HG02610 (cell line): ENCODE measurements around the gene CCDC9.
"Not testable (repeated sequence)": the region's sequence is repeated elsewhere in the genome, so short reads cannot be mapped to it uniquely, and the experiment has no call there.

ENCODE experiments used
- ATAC-seq: cut with Tn5 transposase; IDR thresholded peaks from one replicate; pipeline ENCODE4 v1.9.1; 2021; ENCODE audit warnings: mild to moderate bottlenecking, moderate library complexity; ENCODE audit not compliant: unreplicated experiment

CCDC9 gene

DNA sequence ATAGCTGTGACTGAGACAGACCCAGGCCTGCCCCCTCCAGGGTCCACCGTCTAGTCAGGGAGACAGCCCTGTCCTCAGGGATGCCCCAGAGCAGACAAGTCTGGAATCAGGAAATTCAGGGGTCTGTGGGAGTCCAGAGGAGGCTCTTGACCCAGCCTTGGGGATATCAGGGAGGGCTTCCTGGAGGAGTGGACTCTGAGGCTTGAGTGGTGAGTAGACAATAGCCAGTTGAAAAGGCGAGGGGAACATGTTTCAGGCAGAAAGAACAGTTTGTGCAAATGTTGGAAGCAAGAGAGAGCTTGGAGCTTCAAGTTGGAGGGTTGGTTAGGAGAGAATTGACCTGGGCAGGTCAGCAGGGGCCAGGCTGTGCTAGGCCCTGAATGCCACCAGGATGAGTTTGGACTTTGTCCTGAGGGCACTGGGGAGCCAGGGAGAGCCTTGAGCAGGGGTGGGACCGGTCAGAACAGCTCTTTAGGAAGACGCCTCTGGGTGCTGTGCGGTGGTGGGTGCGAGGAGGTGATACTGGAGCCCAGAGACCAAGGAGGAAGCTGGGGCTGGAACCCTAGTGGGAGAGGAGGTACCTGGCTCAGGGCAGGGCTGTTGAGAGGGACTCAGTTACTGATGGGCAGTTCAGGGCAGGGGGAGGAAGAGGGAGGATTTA, 2.7 kb downstream of the CCDC9 start:
- ATAC-seq = no peak

DNA sequence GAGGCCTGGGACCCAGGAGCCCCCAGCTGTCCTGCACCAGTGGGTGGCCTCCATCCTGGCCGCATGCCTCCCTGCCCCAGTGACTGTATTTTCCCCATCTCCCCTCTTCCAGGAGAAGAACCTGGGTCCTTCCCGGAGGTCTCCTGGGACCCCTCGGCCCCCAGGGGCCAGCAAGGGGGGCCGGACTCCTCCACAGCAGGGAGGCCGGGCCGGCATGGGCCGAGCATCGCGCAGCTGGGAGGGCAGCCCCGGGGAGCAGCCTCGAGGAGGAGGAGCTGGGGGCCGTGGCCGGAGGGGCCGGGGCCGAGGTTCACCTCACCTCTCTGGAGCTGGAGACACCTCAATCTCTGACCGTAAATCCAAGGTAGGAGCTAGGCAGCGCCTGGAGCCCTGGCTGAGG, 4.2 kb downstream of the CCDC9 start:
- no peak for ATAC-seq

DNA sequence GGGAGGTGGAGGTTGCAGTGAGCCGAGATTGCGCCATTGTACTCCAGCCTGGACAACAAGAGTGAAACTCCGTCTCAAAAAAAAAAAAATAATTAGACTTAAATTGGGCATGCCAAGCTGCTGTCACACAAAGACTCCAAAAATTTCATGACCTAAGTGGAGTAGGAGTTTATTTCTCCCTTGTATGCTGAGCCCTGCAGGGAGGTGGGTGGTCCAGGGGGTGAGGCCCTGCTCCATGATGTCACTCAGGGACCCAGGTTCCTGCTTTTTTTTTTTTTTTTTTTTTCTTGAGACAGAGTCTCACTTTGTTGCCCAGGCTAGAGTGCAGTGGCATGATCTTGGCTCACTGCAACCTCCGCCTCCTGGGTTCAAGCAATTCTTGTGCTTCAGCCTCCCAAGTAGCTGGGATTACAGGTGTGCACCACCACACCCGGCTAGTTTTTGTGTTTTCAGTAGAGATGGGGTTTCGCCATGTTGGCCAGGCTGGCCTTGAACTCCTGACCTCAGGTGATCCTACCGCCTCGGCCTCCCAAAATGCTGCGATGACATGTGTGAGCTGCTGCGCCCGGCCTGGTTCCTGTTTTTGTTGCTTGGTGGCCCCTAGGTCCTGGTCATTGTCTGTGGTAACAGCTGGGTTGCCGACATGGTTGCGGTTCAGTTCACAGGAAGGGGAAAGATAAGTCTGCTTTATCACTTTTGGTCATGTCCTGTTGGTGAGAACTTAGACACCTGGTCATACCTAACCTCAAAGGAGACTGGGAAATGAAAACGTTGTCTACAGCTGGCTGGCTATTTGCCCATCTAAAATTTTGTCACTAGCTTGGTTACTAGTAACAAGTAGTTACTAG, 5.8 kb downstream of the CCDC9 start:
- not testable (repeated sequence) for ATAC-seq

GRCh38 chr19:47264629-47265028, 8.3 kb downstream of the CCDC9 start:
- no peak for ATAC-seq

DNA sequence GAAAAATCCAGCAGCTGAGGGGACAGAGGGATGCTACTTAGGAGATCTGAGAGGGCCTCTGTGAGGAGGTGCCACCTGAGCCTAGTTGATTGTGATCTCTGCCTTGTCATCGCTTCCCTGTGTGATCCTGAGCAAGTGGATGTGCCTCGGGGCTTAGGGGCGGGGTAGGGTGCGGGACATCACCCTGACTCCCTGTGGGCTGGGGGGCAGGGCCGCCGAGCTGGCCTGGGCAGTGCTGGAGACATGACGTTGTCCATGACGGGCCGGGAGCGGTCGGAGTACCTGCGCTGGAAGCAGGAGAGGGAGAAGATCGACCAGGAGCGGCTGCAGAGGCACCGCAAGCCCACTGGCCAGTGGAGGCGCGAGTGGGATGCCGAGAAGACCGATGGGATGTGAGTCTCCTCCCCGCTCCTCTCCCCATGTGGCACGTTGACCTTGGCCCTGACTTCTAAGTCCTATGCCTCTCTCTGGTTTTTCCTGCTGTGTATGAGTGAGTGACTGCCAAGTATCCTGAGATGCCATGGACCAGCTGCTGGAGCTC, 10.1 kb downstream of the CCDC9 start:
- ATAC-seq = no peak

DNA sequence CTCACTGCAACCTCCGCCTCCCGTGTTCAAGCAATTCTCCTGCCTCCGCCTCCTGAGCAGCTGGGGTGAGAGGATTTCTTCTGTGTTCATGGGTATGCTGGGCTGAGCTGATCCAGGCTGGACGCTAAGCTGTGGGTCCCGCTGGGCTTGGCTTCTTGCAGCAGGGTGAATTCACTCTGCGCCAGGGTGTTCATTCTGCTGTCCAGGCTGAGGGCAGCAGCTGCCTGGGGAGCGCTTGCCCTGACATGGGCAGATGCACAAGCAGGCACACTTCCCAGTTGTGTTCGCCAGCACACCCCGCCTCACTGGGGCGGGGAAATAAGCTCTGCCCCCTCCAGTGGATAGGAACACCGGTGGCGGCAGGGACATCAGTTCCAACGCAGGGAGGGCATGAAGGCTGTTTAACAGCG, 11.0 kb downstream of the CCDC9 start:
- ATAC-seq = no peak

- no peak for ATAC-seq
Measured at GRCh38 chr19:47268028-47268427, 11.7 kb downstream of the CCDC9 start.

DNA sequence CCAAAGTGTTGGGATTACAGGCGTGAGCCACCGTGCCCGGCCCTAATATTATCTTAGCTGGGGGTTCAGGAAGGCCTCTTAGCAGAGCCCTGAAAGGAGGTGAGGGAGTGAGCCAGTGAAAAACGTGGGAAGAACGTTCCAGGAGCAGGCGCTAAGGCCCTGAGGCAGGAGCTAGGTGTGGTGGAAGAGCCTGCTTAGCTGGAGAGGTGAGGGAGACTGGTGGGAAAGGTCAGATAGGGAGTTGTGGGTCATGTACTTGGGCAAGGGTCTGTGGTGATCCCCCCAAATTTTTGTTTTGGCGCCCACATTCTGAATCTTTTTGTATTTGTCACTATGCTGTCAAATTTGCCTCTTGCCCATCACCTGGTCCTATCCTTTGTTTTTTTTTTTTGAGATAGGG, 13.3 kb downstream of the CCDC9 start:
- no peak for ATAC-seq

DNA sequence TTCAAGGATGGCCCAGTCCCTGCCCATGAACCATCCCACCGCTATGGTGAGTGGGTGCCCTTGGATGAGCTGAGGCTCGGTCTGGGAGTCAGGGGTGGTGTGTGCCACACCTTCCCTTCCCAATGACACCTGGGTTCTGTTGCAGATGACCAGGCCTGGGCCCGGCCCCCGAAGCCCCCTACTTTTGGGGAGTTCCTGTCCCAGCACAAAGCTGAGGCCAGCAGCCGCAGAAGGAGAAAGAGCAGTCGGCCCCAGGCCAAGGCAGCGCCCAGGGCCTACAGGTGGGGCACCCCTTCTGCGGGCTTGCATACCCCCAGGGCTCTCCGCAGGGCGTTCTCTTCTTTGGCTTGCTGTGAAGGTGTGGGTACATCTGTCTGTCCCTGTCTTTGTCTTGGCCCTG, 14.1 kb downstream of the CCDC9 start:
- ATAC-seq = no peak

- ATAC-seq = no peak
Measured at GRCh38 chr19:47271949-47272348, 15.6 kb downstream of the CCDC9 start.

GRCh38 chr19:47272448-47273312, 16.4 kb downstream of the CCDC9 start:
- no peak for ATAC-seq

DNA sequence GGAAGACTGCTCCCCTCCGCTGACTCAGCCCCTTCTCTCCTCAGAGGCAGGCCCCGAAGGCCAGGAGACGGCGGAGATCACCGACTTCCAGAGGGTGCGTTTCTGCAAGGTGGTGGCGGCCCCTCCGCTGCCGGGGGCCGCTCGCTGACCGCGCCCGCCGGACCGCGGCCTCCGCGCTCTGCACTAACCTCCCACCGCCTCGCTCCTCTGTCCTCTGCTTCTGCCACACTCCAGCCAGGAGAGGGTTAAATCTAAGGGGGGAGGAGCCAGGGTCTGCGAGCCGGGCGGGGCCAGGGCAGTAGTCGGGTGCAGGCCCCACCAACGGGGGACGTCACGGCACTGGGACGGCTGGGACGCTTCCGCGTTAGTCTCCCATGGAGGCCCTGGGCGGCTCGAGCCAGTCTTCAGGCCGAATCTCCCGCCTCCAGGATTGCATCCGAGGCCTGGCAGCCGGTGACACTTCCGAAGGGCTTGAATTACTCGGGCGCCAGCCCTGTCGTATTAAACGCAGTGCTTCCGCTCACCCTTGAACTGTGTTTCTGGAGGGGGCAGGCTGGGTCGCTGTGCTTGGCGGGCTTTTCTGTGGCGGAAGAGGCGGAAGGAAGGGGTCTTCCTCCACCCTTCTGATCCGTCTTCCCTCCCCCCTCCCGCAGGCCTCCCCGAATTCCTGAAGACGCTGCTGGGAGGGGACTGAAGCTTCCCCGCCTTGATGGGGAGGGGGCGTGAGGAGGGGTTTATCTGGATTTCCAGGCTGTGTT, 17.2 kb downstream of the CCDC9 start:
- peak; percentile 56 for ATAC-seq

DNA sequence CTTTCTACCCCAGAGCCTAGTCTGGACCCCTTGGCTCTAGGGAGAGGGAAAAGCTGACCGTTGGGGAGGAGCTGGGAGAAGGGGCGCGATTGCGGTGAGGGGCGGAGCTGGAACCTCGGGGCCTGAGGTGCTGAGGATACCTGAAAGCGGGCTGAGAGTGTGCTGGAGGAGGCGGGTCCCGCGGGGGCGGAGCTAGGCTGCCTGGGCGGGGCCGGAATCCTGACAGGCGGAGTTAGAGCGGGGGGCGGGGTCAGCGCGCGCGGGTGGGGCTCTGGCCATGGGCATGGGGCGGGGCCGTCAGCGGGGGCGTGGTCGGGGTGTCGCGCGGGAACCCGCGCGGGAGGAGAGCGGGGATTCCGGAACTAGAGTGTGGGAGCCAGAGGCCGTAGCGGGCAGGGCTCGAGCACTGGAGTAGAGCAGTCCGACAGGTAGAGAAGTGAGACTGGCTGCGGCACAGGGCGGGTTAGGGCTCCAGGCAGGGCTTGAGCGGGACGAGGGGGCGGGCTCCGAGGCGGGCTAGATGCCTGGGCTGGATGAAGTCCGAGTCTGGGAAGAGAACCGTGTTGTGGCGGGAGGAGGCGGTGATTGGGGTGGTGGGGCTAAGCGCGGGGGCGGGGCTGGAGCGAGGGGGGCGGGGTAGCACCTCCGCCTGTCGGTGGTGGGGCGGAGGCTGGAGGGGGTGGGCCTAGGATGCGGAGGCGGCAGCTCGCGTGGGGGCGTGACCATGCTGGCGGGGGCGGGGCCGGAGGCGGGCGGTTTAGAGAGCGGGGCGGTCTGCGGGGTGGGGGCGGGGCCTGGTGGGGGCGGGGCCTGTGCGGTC, 18.0 kb downstream of the CCDC9 start, which contains the start of gene INAFM1:
Gene INAFM1 (plus strand): TSS at position 815 of the 820 bp plus-strand sequence. CDS start 35 bp downstream, outside the sequence.
- ATAC-seq = peak; percentile 44

DNA sequence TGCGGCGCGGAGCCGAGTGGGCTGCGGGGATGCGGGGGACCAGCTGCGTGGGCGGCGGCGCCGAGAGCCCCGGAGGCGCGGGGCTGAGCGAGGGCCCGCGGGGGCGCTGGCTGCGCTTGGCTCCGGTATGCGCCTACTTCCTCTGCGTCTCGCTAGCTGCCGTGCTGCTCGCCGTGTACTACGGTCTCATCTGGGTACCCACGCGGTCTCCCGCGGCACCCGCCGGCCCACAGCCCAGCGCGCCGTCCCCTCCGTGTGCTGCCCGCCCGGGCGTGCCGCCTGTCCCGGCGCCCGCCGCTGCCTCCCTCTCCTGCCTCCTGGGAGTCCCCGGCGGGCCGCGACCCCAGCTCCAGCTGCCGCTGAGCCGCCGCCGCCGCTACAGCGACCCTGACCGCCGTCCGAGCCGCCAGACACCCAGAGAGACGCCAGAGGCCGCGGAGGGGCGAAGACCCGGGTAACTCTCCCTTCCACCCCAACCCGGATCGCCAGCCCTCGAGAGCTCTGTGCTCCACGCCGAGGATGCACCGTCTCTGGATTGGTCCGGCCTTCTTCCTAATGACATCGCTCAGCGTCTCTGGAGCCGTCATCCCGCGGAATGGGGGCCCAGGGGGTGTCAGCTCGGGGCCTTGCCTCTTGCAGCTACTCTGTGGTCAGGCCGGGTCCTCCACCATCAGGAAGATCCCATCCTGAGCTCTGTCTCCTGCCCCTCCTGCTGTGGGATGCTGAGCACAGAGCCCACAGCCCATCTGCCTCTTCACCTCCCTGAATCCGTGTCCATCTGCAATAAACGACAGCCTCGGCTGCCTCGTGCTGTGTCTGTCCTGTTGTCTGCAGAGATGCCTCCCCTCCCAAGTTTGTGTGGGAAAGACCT, 18.8 kb downstream of the CCDC9 start:
- no peak for ATAC-seq

DNA sequence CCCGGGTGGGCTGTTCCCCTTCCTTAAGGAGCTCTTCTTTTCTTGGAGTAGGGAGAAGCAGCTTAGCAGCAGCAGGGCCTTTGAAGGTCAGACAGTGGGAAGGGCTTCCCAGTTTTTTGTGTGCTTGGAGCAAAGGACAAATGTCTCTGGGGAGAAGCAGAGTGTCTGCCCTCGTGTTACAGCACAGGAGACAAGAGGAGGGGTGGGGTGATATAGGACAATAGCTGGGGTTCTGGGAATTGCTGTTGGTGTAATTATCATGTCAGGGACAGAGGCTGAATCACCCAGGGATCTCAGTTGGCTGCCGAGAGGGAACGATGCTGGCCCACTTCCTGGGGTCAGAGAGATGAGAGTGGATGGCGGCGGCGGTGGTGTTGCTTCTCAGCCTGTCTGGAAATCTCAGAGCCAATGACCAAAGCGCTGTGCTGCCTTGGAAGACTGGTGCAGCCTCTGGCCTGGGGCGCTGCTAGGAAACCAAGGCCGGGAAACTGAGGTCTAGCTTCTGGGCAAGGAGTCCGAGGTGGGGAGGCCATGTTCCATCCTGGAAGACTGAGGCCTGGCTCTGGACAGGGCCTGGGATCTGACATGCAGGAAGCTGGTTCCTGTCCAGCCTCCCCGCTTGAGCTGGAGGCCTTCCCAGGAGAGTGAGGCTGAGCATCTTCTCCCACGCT, 19.6 kb downstream of the CCDC9 start:
- ATAC-seq = no peak

GRCh38 chr19:47276513-47276912, 20.2 kb downstream of the CCDC9 start:
- ATAC-seq = not testable (repeated sequence)

- no peak for ATAC-seq
Measured at GRCh38 chr19:47280183-47280797, 24.0 kb downstream of the CCDC9 start.
